Cardiac fibroblast (primary cell): Measurements from ENCODE around the gene ABCC4.
"Not testable (repeated sequence)": the region's sequence is repeated elsewhere in the genome, so short reads cannot be mapped to it uniquely, and the experiment has no call there.

Experiments
- DNase-seq, 2 donors: peaks; one replicate each; pipeline versions ENCODE4 v3.0.0 to v3.0.0-alpha.2; 2010; ENCODE audit warnings: low read depth in 2 of 2
- H3K4me3 ChIP-seq, 2 donors: replicated peaks in 1 of 2; 1 replicate in 1 of 2; 2 replicates in 1 of 2; pipeline ENCODE4 v1.5.1; 2011; ENCODE audit warnings: low read depth in 2 of 2, low read length in 2 of 2, mild to moderate bottlenecking in 2 of 2, moderate library complexity in 1 of 2
- TF ChIP-seq, protein P1 (sequence below): IDR thresholded peaks from one replicate; pipeline ENCODE4 v1.5.1; 2011; ENCODE audit warnings: low read depth, mild to moderate bottlenecking, low read length, inconsistent platforms

The ABCC4 gene

DNA sequence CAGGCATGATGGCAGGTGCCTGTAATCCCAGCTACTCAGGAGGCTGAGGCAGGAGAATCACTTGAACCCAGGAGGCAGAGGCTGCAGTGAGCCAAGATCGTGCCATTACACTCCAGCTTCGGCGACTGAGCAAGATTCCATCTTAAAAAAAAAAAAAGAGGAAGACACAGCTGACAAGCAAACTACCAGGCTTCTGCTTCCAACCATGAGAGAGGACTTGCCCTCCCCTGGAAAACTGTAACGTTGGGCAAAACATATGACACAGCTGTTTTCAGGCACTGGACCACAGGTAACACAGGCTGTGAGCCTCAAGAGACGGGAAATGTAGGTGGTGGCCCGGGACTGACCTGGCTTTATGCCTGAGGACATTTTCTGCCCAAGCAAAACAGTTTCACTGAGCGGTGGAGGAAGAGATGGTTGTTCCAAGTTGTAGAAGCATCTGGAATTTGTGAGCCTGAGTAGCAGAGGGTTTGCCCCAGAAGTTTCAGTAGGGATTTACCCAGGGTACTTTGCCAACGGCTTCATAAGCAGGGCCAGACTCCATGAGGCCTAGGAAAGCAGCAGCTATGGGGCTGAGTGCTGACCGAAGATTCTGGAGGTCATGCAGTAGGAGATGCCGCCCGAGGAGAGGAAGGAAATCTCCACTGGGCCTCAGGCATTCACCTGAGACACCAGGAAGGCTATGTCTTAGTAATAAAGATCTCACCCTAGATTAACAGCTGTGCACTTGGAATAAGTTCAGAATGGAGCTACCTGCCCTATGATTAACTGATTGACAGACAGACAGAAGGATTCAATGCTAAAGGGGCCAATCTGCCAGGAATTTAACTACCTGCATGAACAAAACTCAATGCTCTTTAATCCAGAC, 88.0 kb downstream of the ABCC4 start:
- TF ChIP-seq, protein P1, sequence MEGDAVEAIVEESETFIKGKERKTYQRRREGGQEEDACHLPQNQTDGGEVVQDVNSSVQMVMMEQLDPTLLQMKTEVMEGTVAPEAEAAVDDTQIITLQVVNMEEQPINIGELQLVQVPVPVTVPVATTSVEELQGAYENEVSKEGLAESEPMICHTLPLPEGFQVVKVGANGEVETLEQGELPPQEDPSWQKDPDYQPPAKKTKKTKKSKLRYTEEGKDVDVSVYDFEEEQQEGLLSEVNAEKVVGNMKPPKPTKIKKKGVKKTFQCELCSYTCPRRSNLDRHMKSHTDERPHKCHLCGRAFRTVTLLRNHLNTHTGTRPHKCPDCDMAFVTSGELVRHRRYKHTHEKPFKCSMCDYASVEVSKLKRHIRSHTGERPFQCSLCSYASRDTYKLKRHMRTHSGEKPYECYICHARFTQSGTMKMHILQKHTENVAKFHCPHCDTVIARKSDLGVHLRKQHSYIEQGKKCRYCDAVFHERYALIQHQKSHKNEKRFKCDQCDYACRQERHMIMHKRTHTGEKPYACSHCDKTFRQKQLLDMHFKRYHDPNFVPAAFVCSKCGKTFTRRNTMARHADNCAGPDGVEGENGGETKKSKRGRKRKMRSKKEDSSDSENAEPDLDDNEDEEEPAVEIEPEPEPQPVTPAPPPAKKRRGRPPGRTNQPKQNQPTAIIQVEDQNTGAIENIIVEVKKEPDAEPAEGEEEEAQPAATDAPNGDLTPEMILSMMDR = no peak
- H3K4me3 ChIP-seq = no peak overlapping the region
- no peak for DNase-seq

DNA sequence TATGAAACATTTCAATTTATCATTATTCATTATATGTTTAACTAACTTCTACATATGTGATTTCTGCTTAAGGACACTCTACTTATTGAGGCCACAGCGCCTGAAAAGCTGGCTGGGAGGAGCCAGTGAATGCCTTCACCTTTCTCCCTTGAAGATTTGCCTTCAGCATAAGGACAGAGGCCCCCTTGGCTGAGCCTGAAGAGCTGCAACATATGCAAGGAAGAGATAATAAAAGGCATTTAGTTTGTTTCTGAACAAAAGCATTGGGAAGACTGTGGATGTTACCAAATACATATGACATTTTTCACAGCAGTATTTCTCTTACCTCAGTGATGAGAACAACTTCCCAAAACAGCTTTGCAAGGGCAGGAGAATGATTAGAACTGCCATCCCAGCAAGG, 92.1 kb downstream of the ABCC4 start:
- H3K4me3 ChIP-seq = no peak overlapping the region
- no peak for DNase-seq
- TF ChIP-seq, protein P1 = no peak

DNA sequence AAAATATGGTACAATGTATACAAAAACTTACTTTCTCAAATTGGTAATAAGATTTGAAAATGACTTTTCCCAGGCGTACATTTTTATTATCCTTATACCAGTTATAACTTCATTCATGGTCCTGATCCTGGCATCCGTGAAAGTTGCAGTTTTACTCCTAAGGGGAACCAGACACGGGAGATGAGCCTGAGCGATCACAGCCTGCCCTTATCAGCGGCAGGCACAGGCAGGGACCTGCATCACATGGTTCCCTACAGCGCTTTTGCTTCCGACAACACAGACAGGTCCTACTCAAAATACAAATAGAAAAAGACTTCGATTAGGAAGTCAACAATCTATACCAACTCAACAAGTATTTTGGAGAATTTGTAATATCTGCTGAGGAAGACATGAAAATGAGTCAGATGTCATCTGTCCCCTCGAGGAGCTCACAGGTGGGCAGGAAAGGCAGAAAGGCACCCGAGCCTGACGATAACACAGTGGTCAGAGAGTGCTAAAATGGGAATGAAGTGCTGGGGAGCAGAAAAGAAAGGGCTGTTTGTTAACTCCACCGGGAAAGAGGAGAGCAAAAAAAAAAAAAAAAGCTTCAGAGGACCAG, 93.4 kb downstream of the ABCC4 start:
- TF ChIP-seq, protein P1 = no peak
- DNase-seq = no peak
- no peak overlapping the region for H3K4me3 ChIP-seq

GRCh38 chr13:95206116-95206515, 95.1 kb downstream of the ABCC4 start:
- no peak for DNase-seq
- H3K4me3 ChIP-seq = no peak overlapping the region
- TF ChIP-seq, protein P1 = no peak

DNA sequence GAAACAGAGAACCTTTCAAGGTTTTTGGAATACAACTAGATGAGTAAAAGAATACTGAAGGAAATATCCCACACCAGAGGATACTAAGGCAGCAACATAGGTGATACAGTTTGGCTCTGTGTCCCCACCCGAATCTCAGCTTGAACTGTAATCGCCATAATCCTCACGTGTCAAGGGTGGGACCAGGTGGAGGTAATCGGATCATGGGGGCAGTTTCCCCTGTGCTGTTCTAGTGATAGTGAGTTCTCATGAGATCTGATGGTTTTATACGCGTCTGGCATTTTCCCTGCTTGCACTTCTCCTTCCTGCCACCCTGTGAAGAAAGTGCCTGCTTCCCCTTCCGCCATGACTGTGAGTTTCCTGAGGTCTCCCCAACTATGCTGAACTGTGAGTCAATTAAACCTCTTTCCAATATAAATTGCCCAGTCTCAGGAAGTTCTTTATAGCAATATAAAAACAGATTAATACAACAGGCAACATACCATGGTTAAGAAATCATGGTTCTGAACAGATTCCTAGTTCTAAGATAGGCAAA, 97.0 kb downstream of the ABCC4 start:
- TF ChIP-seq, protein P1 = no peak
- no peak for DNase-seq
- no peak overlapping the region for H3K4me3 ChIP-seq

DNA sequence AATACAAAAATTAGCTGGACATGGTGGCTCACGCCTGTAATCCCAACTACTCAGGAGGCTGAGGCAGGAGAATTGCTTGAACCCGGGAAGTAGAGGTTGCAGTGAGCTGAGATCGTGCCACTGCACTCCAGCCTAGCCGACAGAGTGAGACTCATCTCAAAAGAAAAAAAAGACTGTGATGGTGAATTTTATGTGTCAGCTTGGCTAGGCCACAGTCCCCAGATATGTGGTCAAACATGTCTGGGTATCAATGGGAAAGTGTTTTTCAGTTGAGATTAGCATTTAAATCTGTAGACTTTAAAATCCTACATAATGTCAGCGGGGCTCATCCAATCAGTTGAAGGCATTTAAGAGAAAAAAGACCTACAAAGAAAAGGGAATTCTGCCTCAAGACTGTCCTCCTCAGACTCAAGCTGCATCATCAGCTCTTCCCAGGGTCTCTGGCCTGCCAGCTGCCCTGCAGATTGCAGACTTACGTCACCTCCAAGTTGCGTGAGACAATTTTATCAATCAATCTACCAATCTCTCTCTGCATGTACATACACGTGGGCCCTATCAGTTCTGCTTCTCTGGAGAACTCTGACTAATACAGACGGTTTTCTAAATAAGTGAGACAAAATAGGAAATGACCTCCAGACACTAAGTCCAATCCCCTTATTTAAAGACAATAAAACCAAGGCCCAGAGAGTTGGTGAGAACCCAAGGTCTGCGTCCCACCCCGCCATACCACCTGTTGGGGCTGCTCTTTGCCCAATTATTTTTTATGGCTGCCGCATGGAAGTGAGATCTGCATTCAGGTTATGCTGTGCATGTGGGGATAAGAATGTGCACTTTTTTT, 99.2 kb downstream of the ABCC4 start:
- H3K4me3 ChIP-seq = no peak overlapping the region
- peak; percentile 52 to 69 for DNase-seq
- TF ChIP-seq, protein P1 = no peak

DNA sequence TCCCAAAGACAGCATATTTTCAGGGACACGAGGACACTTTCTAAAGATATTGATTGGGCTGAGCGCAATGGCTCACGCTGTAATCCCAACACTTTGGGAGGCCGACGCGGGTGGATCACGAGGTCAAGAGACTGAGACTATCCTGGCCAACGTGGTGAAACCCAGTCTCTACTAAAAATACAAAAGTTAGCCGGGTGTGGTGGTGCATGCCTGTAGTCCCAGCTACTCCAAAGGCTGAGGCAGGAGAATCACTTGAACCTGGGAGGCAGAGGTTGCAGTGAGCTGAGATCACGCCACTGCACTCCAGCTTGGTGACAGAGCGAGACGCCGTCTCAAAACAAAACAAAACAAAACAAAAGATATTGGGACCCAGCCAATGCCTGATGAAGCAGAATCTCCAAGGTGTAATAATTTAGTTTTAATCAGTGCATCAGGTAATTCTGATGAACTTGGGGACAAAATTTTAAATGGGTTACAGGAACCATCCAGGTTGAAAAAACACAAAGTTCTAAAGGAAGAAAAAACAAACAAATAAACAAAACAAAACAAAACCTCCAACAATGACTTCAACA, 100.8 kb downstream of the ABCC4 start:
- not testable (repeated sequence) for H3K4me3 ChIP-seq, DNase-seq
